Osteocyte (in vitro differentiated cells): Measurements from ENCODE around the gene INTS14. TPM values are rescaled to one million over a fixed set of nuclear protein-coding genes. Genes with fewer than 3 reads are reported as not detected.
"Not testable (repeated sequence)": the region's sequence is repeated elsewhere in the genome, so short reads cannot be mapped to it uniquely, and the experiment has no call there.

ENCODE experiments used
- DNase-seq: peaks from one replicate; pipeline ENCODE4 v3.0.0; 2021; ENCODE audit warnings: mixed read lengths; ENCODE audit not compliant: unreplicated experiment; ENCODE audit errors: extremely low spot score
- H3K27ac Mint-ChIP-seq: one replicate; pipeline ENCODE4 v1.8.0; 2021; ENCODE audit warnings: mild to moderate bottlenecking, mixed read lengths; ENCODE audit not compliant: unreplicated experiment
- H3K27me3 Mint-ChIP-seq: one replicate; pipeline ENCODE4 v1.8.0; 2021; ENCODE audit warnings: mixed read lengths; ENCODE audit not compliant: unreplicated experiment
- H3K36me3 Mint-ChIP-seq: one replicate; pipeline ENCODE4 v1.8.0; 2021; ENCODE audit warnings: mixed read lengths; ENCODE audit not compliant: unreplicated experiment
- H3K4me1 Mint-ChIP-seq: one replicate; pipeline ENCODE4 v1.8.0; 2021; ENCODE audit warnings: mixed read lengths; ENCODE audit not compliant: unreplicated experiment
- H3K4me3 Mint-ChIP-seq: one replicate; pipeline ENCODE4 v1.8.0; 2021; ENCODE audit warnings: mild to moderate bottlenecking, moderate library complexity, mixed read lengths; ENCODE audit not compliant: unreplicated experiment
- H3K9me3 Mint-ChIP-seq: one replicate; pipeline ENCODE4 v1.8.0; 2021; ENCODE audit warnings: mixed read lengths; ENCODE audit not compliant: unreplicated experiment
- CTCF ChIP-seq: fragments of 200-600 bp; sonication (generic); IDR thresholded peaks from 2 replicates; pipeline ENCODE4 v1.5.0; 2021; ENCODE audit warnings: antibody characterized with exemption, mild to moderate bottlenecking, moderate library complexity
- total RNA-seq: library from RNA; stranded (reverse); gene quantifications from 2 replicates; pipeline ENCODE4 v1.2.1, GENCODE V29; 2021

INTS14 gene
- total RNA-seq, 1 donor from 2014 or later = 33.9 TPM

GRCh38 chr15:65556622-65557021 lies 54.3 kb downstream of the INTS14 start:
- no peak for DNase-seq
- H3K27me3 Mint-ChIP-seq = no peaks in the 10 kb centered on the region
- no peaks in the 10 kb centered on the region for H3K4me1 Mint-ChIP-seq
- no peak overlapping the region for H3K4me3 Mint-ChIP-seq
- H3K27ac Mint-ChIP-seq = no peak overlapping the region
- peaks cover 46% of the 10 kb centered on the region for H3K36me3 Mint-ChIP-seq
- H3K9me3 Mint-ChIP-seq = no peaks in the 10 kb centered on the region
- no peak for TF ChIP-seq CTCF

- Mint-ChIP-seq H3K36me3 (peaks cover 31% of the 10 kb centered on the region), H3K4me3 (no peak overlapping the region), H3K27me3 (no peaks in the 10 kb centered on the region), H3K9me3 (no peaks in the 10 kb centered on the region), H3K4me1 (peaks cover 21% of the 10 kb centered on the region), H3K27ac (no peak overlapping the region)
- DNase-seq = no peak
- TF ChIP-seq CTCF = no peak
Measured at GRCh38 chr15:65553691-65554090, 57.2 kb downstream of the INTS14 start.

GRCh38 chr15:65552851-65553250 lies 58.1 kb downstream of the INTS14 start:
- DNase-seq, H3K27ac Mint-ChIP-seq, H3K27me3 Mint-ChIP-seq, H3K4me3 Mint-ChIP-seq, H3K9me3 Mint-ChIP-seq: not testable (repeated sequence)
- H3K36me3 Mint-ChIP-seq = peaks cover 23% of the 10 kb centered on the region
- peaks cover 21% of the 10 kb centered on the region for H3K4me1 Mint-ChIP-seq

DNA sequence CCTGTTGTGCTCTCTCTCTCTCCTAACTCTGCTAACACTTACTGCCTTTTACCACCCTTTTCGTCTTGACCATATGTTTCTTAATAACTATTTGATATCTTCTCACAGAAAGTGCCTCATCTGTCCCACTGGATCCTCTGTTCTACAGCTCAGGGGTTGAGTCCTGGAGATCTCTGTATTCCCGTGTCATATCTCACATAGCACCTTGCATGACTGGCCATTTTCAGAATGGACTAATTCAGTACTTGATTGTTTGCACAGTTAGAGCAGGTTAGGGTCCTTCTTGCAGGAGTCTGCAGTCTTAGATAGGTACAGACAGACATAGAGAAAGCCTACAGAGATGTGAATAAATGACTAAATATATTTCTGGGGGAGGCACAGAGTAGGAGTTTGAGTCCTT lies 59.7 kb downstream of the INTS14 start:
- H3K4me3 Mint-ChIP-seq = peak overlapping the region; percentile 16
- DNase-seq = no peak
- no peaks in the 10 kb centered on the region for H3K27me3 Mint-ChIP-seq
- peaks cover 24% of the 10 kb centered on the region for H3K4me1 Mint-ChIP-seq
- H3K9me3 Mint-ChIP-seq = no peaks in the 10 kb centered on the region
- peak overlapping the region; percentile 84 for H3K27ac Mint-ChIP-seq
- peaks cover 13% of the 10 kb centered on the region for H3K36me3 Mint-ChIP-seq
- TF ChIP-seq CTCF = no peak

- peak overlapping the region; percentile 16 for H3K4me3 Mint-ChIP-seq
- peaks cover 12% of the 10 kb centered on the region for H3K36me3 Mint-ChIP-seq
- TF ChIP-seq CTCF = no peak
- H3K9me3 Mint-ChIP-seq = no peaks in the 10 kb centered on the region
- peak overlapping the region; percentile 84 for H3K27ac Mint-ChIP-seq
- peaks cover 24% of the 10 kb centered on the region for H3K4me1 Mint-ChIP-seq
- H3K27me3 Mint-ChIP-seq = no peaks in the 10 kb centered on the region
- no peak for DNase-seq
Measured at GRCh38 chr15:65550681-65551098, 60.2 kb downstream of the INTS14 start.

DNA sequence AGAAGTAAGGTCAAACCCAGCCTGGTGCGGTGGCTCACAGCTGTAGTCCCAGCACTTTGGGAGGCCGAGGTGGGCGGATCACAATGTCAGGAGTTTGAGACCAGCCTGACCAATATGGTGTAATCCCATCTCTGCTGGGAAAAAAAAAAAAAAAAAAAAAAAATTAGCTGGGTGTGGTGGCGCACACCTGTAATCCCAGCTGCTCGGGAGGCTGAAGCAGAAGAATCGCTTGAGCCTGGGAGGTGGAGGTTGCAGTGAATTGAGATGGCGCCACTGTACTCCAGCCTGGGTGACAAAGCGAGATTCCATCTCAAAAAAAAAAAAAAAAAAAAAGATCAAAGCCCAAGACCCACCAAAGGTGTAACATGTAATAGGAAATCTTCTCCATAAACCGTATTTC lies 61.6 kb downstream of the INTS14 start:
- not testable (repeated sequence) for H3K9me3 Mint-ChIP-seq, H3K36me3 Mint-ChIP-seq, H3K27me3 Mint-ChIP-seq, DNase-seq, H3K4me3 Mint-ChIP-seq, H3K27ac Mint-ChIP-seq
- H3K4me1 Mint-ChIP-seq = peaks cover 24% of the 10 kb centered on the region
